Left lung (tissue), 10 donors: ENCODE results near the gene C2orf76. TPM values are rescaled to one million over a fixed set of nuclear protein-coding genes. Genes with fewer than 3 reads are reported as not detected.
A peak's percentile ranks its signal among the peaks of the same experiment; 100 is the strongest.
"Not testable (repeated sequence)": the region's sequence is repeated elsewhere in the genome, so short reads cannot be mapped to it uniquely, and the experiment has no call there.

Experiments
- ATAC-seq: fragments of 200-7000 bp; cut with Tn5 transposase; one replicate; pipeline ENCODE4 v1.9.1; 2020; ENCODE audit warnings: moderate library complexity
- DNase-seq, 4 donors: peaks; one replicate each; pipeline ENCODE4 v3.0.0-alpha.2; 2013 to 2020
- H3K27ac ChIP-seq, 2 donors: fragments of 200-600 bp; sonication (generic) in 1 of 2; one replicate each; pipeline versions ENCODE4 v1.5.0 to v1.8.0; 2020 to 2021
- H3K27me3 ChIP-seq, 2 donors: fragments of 200-600 bp; sonication (generic) in 1 of 2; one replicate each; pipeline versions ENCODE4 v1.5.0 to v1.8.0; 2020 to 2021
- H3K36me3 ChIP-seq, 2 donors: fragments of 200-600 bp; sonication (generic) in 1 of 2; one replicate each; pipeline versions ENCODE4 v1.5.0 to v1.8.0; 2020 to 2021
- H3K4me1 ChIP-seq, 2 donors: fragments of 200-600 bp; one replicate each; pipeline ENCODE4 v1.8.0; 2021
- H3K4me3 ChIP-seq, 2 donors: fragments of 200-600 bp; sonication (generic) in 1 of 2; one replicate each; pipeline versions ENCODE4 v1.5.0 to v1.8.0; 2020 to 2021; ENCODE audit warnings: mild to moderate bottlenecking in 1 of 2
- H3K9me3 ChIP-seq, 2 donors: fragments of 200-600 bp; sonication (generic) in 1 of 2; one replicate each; pipeline versions ENCODE4 v1.5.0 to v1.8.0; 2020 to 2021
- CTCF ChIP-seq, 2 donors: fragments of 200-600 bp; sonication (generic) in 1 of 2; IDR thresholded peaks; one replicate each; pipeline versions ENCODE4 v1.5.0 to v1.8.0; 2021; ENCODE audit warnings: antibody characterized with exemption in 2 of 2
- intact Hi-C, 2 donors: fragments of 100-400 bp; cut with DNase I; formaldehyde crosslinking; loops; one replicate each; pipeline versions ENCODE4 v1.11.2 to v1.14.2; 2022
- polyA plus RNA-seq, 6 donors: library from polyadenylated mRNA; unstranded; fragments of 120-200 nt; gene quantifications; one replicate each; pipeline ENCODE4 v1.2.1, GENCODE V29; 2013; ENCODE audit not compliant: insufficient read length in 6 of 6
- total RNA-seq, 2 donors: library from RNA; stranded (reverse); fragmentation: NEBNext Ultra II Directional; extraction: Animal tissue kit (Norgen Biotek cat#: 25700); gene quantifications; one replicate each; pipeline ENCODE4 v1.2.1, GENCODE V29; 2021
- donor health status: DM: no; HTN: yes; CAD: no.
- donor health status: DM: no; HTN: no; CAD: no.

Gene C2orf76
- total and polyA plus RNA-seq, 8 donors: 11.0 to 17.1 (median 16.0) TPM

GRCh38 chr2:119282146-119282995, 84.3 kb downstream of the C2orf76 start:
- peaks cover 0 to 26% of the 10 kb centered on the region in 2 donors for H3K4me1 ChIP-seq
- intact Hi-C loops: no loop called here
- H3K9me3 ChIP-seq: no peaks in the 10 kb centered on the region
- ATAC-seq: peak; percentile 8
- H3K27me3 ChIP-seq: no peaks in the 10 kb centered on the region
- DNase-seq: no peak
- peak overlapping the region in 1 of 2 donors; percentile 50 for H3K27ac ChIP-seq
- H3K36me3 ChIP-seq: no peaks in the 10 kb centered on the region
- no peak overlapping the region for H3K4me3 ChIP-seq
- no peak for TF ChIP-seq CTCF (IDR thresholded peaks at IDR 0.05)

- no peaks in the 10 kb centered on the region for H3K27me3 ChIP-seq
- peaks cover 0 to 26% of the 10 kb centered on the region in 2 donors for H3K4me1 ChIP-seq
- H3K9me3 ChIP-seq: no peaks in the 10 kb centered on the region
- no peak for TF ChIP-seq CTCF (IDR thresholded peaks at IDR 0.05)
- ATAC-seq: no peak
- DNase-seq: no peak
- intact Hi-C loops: no loop called here
- no peaks in the 10 kb centered on the region for H3K36me3 ChIP-seq
- no peak overlapping the region for H3K27ac ChIP-seq
- no peak overlapping the region for H3K4me3 ChIP-seq
Observed at GRCh38 chr2:119280680-119281079, 86.0 kb downstream of the C2orf76 start.

- no peak overlapping the region for H3K4me3 ChIP-seq
- intact Hi-C loops: no loop called here
- DNase-seq (no peak), ATAC-seq (no peak)
- no peak for TF ChIP-seq CTCF (IDR thresholded peaks at IDR 0.05)
- no peak overlapping the region for H3K27ac ChIP-seq
- H3K9me3 ChIP-seq: no peaks in the 10 kb centered on the region
- no peaks in the 10 kb centered on the region for H3K27me3 ChIP-seq
- H3K36me3 ChIP-seq: no peaks in the 10 kb centered on the region
- peaks cover 0 to 26% of the 10 kb centered on the region in 2 donors for H3K4me1 ChIP-seq
Observed at GRCh38 chr2:119279666-119280065, 87.0 kb downstream of the C2orf76 start.

- Histone ChIP-seq H3K4me1 (peaks cover 0 to 19% of the 10 kb centered on the region in 2 donors), H3K27me3 (no peaks in the 10 kb centered on the region), H3K4me3 (no peak overlapping the region), H3K36me3 (no peaks in the 10 kb centered on the region), H3K27ac (no peak overlapping the region), H3K9me3 (no peaks in the 10 kb centered on the region)
- TF ChIP-seq CTCF (IDR thresholded peaks at IDR 0.05): no peak
- no peak for ATAC-seq
- DNase-seq: no peak
- intact Hi-C loops: no loop called here
Observed at GRCh38 chr2:119278946-119279345, 87.7 kb downstream of the C2orf76 start.

GRCh38 chr2:119278385-119278784, 88.2 kb downstream of the C2orf76 start:
- not testable (repeated sequence) for ATAC-seq, H3K4me3 ChIP-seq

More at GRCh38 chr2:119278385-119278784, 88.2 kb downstream of the C2orf76 start:
- H3K27ac ChIP-seq, H3K9me3 ChIP-seq, DNase-seq, H3K27me3 ChIP-seq, intact Hi-C loops, H3K36me3 ChIP-seq: not testable (repeated sequence)
- peaks cover 0 to 13% of the 10 kb centered on the region in 2 donors for H3K4me1 ChIP-seq
